ENCODE results near the gene EVC2. TPM values are rescaled to one million over a fixed set of nuclear protein-coding genes. Genes with fewer than 3 reads are reported as not detected.

Gene EVC2
- polyA plus RNA-seq, 1 donor from 2014 or later = 0.27 TPM

DNA sequence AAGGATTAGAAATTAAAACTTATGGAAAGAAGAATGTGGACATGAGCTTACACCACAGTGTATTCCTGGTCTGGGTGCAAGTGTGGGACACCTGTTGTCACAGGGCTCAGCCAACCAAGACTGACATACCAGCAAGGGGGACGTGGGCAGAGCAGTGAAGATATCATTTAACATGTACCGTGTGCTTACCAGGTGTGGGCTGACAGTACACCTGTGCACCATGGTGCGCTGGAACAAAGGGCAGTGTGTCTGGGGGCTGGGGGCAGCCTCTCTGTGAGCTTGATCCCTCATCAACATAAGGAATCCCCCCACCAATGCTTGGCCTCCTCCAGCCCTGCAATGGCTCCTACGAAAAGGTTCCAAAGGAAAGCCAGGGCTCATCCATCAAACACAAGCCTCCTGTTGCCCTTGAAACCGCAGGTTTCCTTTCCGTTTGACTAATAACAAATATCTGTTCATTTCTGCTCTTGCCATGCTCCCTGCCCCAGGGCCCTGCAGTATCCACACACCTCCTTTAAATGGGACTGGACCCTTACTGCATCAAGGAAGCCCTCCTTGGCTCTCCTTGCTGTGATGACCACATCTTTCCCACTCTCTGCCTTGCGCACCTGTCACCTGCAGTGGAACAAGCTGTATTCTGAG lies 16.7 kb downstream of the EVC2 start:
- no peak overlapping the region for H3K4me3 ChIP-seq (ENCODE audit: low read length)
- no peaks in the 10 kb centered on the region for H3K27me3 ChIP-seq (ENCODE audit: insufficient read depth, low read depth, low read length)
- no peak overlapping the region for H3K9ac ChIP-seq (ENCODE audit: low read length)
- no peaks in the 10 kb centered on the region for H4K20me1 ChIP-seq (ENCODE audit: insufficient read depth)
- H2AFZ ChIP-seq (ENCODE audit: low read depth, low read length) = no peak overlapping the region
- no peaks in the 10 kb centered on the region for H3K9me2 ChIP-seq (ENCODE audit: insufficient read depth, low read length)
- no peak overlapping the region for H3K4me2 ChIP-seq (ENCODE audit: low read length)
- no peaks in the 10 kb centered on the region for H3K79me2 ChIP-seq (replicated peaks; ENCODE audit: insufficient read depth, low read length)
- TF ChIP-seq EP300 (conservative IDR thresholded peaks at IDR 0.05; ENCODE audit: poor library complexity, severe bottlenecking) (no peak), SMC3 (conservative IDR thresholded peaks at IDR 0.05; ENCODE audit: poor library complexity) (no peak), POLR2AphosphoS5 (IDR thresholded peaks at IDR 0.05) (no peak), TAF1 (IDR thresholded peaks at IDR 0.05; ENCODE audit: low read depth) (no peak), CTCF (IDR thresholded peaks at IDR 0.05; ENCODE audit: poor library complexity, severe bottlenecking) (no peak), EZH2 (IDR thresholded peaks at IDR 0.05; ENCODE audit: borderline replicate concordance, insufficient read depth, low read length, poor library complexity, severe bottlenecking) (no peak), MXI1 (conservative IDR thresholded peaks at IDR 0.05; ENCODE audit: poor library complexity, severe bottlenecking) (no peak), RAD21 (conservative IDR thresholded peaks at IDR 0.05) (no peak)
- TF ChIP-seq, protein P1, sequence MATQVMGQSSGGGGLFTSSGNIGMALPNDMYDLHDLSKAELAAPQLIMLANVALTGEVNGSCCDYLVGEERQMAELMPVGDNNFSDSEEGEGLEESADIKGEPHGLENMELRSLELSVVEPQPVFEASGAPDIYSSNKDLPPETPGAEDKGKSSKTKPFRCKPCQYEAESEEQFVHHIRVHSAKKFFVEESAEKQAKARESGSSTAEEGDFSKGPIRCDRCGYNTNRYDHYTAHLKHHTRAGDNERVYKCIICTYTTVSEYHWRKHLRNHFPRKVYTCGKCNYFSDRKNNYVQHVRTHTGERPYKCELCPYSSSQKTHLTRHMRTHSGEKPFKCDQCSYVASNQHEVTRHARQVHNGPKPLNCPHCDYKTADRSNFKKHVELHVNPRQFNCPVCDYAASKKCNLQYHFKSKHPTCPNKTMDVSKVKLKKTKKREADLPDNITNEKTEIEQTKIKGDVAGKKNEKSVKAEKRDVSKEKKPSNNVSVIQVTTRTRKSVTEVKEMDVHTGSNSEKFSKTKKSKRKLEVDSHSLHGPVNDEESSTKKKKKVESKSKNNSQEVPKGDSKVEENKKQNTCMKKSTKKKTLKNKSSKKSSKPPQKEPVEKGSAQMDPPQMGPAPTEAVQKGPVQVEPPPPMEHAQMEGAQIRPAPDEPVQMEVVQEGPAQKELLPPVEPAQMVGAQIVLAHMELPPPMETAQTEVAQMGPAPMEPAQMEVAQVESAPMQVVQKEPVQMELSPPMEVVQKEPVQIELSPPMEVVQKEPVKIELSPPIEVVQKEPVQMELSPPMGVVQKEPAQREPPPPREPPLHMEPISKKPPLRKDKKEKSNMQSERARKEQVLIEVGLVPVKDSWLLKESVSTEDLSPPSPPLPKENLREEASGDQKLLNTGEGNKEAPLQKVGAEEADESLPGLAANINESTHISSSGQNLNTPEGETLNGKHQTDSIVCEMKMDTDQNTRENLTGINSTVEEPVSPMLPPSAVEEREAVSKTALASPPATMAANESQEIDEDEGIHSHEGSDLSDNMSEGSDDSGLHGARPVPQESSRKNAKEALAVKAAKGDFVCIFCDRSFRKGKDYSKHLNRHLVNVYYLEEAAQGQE (IDR thresholded peaks at IDR 0.05; ENCODE audit: borderline replicate concordance) = no peak
- H3F3A ChIP-seq (ENCODE audit: insufficient read depth, low read length, poor library complexity, severe bottlenecking) = no peaks in the 10 kb centered on the region
- no peak overlapping the region for H3K27ac ChIP-seq (ENCODE audit: low read length)
- H3K36me3 ChIP-seq (ENCODE audit: insufficient read depth, low read length) = no peaks in the 10 kb centered on the region
- H3K9me3 ChIP-seq (ENCODE audit: low read length) = no peaks in the 10 kb centered on the region

- H3K36me3 ChIP-seq (ENCODE audit: insufficient read depth, low read length) = no peaks in the 10 kb centered on the region
- H3K4me3 ChIP-seq (ENCODE audit: low read length) = no peak overlapping the region
- H3K4me2 ChIP-seq (ENCODE audit: low read length) = no peak overlapping the region
- no peak overlapping the region for H2AFZ ChIP-seq (ENCODE audit: low read depth, low read length)
- H3K9ac ChIP-seq (ENCODE audit: low read length) = no peak overlapping the region
- no peaks in the 10 kb centered on the region for H3K79me2 ChIP-seq (replicated peaks; ENCODE audit: insufficient read depth, low read length)
- H3K27ac ChIP-seq (ENCODE audit: low read length) = no peak overlapping the region
- H3K9me2 ChIP-seq (ENCODE audit: insufficient read depth, low read length) = no peaks in the 10 kb centered on the region
- no peaks in the 10 kb centered on the region for H3K27me3 ChIP-seq (ENCODE audit: insufficient read depth, low read depth, low read length)
- H3F3A ChIP-seq (ENCODE audit: insufficient read depth, low read length, poor library complexity, severe bottlenecking) = no peaks in the 10 kb centered on the region
- no peak for TF ChIP-seq SMC3 (conservative IDR thresholded peaks at IDR 0.05; ENCODE audit: poor library complexity)
- TF ChIP-seq EP300 (conservative IDR thresholded peaks at IDR 0.05; ENCODE audit: poor library complexity, severe bottlenecking) = no peak
- no peak for TF ChIP-seq MXI1 (conservative IDR thresholded peaks at IDR 0.05; ENCODE audit: poor library complexity, severe bottlenecking)
- no peak for TF ChIP-seq CTCF (IDR thresholded peaks at IDR 0.05; ENCODE audit: poor library complexity, severe bottlenecking)
- no peak for TF ChIP-seq TAF1 (IDR thresholded peaks at IDR 0.05; ENCODE audit: low read depth)
- TF ChIP-seq POLR2AphosphoS5 (IDR thresholded peaks at IDR 0.05) = no peak
- TF ChIP-seq, protein P1 (IDR thresholded peaks at IDR 0.05; ENCODE audit: borderline replicate concordance) = no peak
- no peak for TF ChIP-seq RAD21 (conservative IDR thresholded peaks at IDR 0.05)
- TF ChIP-seq EZH2 (IDR thresholded peaks at IDR 0.05; ENCODE audit: borderline replicate concordance, insufficient read depth, low read length, poor library complexity, severe bottlenecking) = no peak
- no peaks in the 10 kb centered on the region for H4K20me1 ChIP-seq (ENCODE audit: insufficient read depth)
- H3K9me3 ChIP-seq (ENCODE audit: low read length) = no peaks in the 10 kb centered on the region
Measured at GRCh38 chr4:5689065-5689464, 19.3 kb downstream of the EVC2 start.
